Smooth muscle cell (in vitro differentiated cells): ENCODE measurements around the gene CAMTA1. TPM values are rescaled to one million over a fixed set of nuclear protein-coding genes. Genes with fewer than 3 reads are reported as not detected.

ENCODE experiments used
- DNase-seq: peaks from one replicate; lab custom pipeline; 2025; ENCODE audit not compliant: unreplicated experiment; lab: John Stamatoyannopoulos, UW
- H2AFZ ChIP-seq: fragments of 200-600 bp; sonication (generic); 2 replicates; pipeline ENCODE4 v1.6.0; 2016; ENCODE audit warnings: antibody characterized with exemption, low read depth, mild to moderate bottlenecking
- H3F3A ChIP-seq: fragments of 200-600 bp; sonication (generic); 2 replicates; pipeline ENCODE4 v1.6.0; 2017; ENCODE audit warnings: antibody characterized with exemption, low read depth
- H3K27ac ChIP-seq: fragments of 200-600 bp; sonication (generic); 2 replicates; pipeline ENCODE4 v1.5.1; 2016; ENCODE audit warnings: low read depth, mild to moderate bottlenecking
- H3K27me3 ChIP-seq: fragments of 200-600 bp; sonication (generic); 2 replicates; pipeline ENCODE4 v1.6.1; 2016; ENCODE audit warnings: low read depth, mild to moderate bottlenecking
- H3K36me3 ChIP-seq: fragments of 200-600 bp; sonication (generic); 2 replicates; pipeline ENCODE4 v1.5.1; 2016; ENCODE audit warnings: low read depth
- H3K4me1 ChIP-seq: fragments of 200-600 bp; sonication (generic); 2 replicates; pipeline ENCODE4 v1.5.1; 2016; ENCODE audit warnings: low read depth
- H3K4me2 ChIP-seq: fragments of 200-600 bp; sonication (generic); 2 replicates; pipeline ENCODE4 v1.6.0; 2016; ENCODE audit warnings: mild to moderate bottlenecking
- H3K4me3 ChIP-seq: fragments of 200-600 bp; sonication (generic); 2 replicates; pipeline ENCODE4 v1.5.1; 2016; ENCODE audit warnings: mild to moderate bottlenecking
- H3K79me2 ChIP-seq: fragments of 200-600 bp; sonication (generic); 2 replicates; pipeline ENCODE4 v1.6.0; 2016; ENCODE audit warnings: low read depth, mild to moderate bottlenecking
- H3K9ac ChIP-seq: fragments of 200-600 bp; sonication (generic); 2 replicates; pipeline ENCODE4 v1.6.0; 2016; ENCODE audit warnings: low read depth
- H3K9me3 ChIP-seq: fragments of 200-600 bp; sonication (generic); replicated peaks from 2 replicates; pipeline ENCODE4 v1.5.1; 2016; ENCODE audit warnings: low read depth
- H4K20me1 ChIP-seq: fragments of 200-600 bp; sonication (generic); 2 replicates; pipeline ENCODE4 v1.6.0; 2016; ENCODE audit warnings: low read depth
- CTCF ChIP-seq: fragments of 200-600 bp; sonication (generic); IDR thresholded peaks from 2 replicates; pipeline ENCODE4 v1.5.1; 2017; ENCODE audit warnings: borderline replicate concordance, mild to moderate bottlenecking, antibody characterized with exemption; ENCODE audit not compliant: insufficient read depth, poor library complexity, severe bottlenecking
- WGBS: methylation state at CpG from one replicate; pipeline ENCODE4 v1.1.7; 2016; ENCODE audit warnings: low lambda C conversion rate; 5-methylcytosine and 5-hydroxymethylcytosine counted together
- polyA plus RNA-seq: library from polyadenylated mRNA; unstranded; fragments of >200 nt; fragmentation: Nextera tagmentation; extraction: Ambion mirVana; gene quantifications from 2 replicates; pipeline ENCODE4 v1.2.1, GENCODE V29; 2016
- total RNA-seq: library from RNA; depleted of rRNA; stranded (reverse); fragments of >200 nt; gene quantifications from 2 replicates; pipeline ENCODE4 v1.2.3, GENCODE V29; 2014

Gene CAMTA1
- total and polyA plus RNA-seq, 2 experiments from 2014 or later = 139 to 145 TPM

GRCh38 chr1:6820899-6821298 lies 35.6 kb downstream of the CAMTA1 start:
- H3K4me2 ChIP-seq = no peak overlapping the region
- H3K36me3 ChIP-seq = no peaks in the 10 kb centered on the region
- no peak for TF ChIP-seq CTCF
- no peaks in the 10 kb centered on the region for H3F3A ChIP-seq
- H4K20me1 ChIP-seq = peaks cover 87% of the 10 kb centered on the region
- no peak overlapping the region for H3K27ac ChIP-seq
- H3K4me3 ChIP-seq = no peak overlapping the region
- H3K27me3 ChIP-seq = no peaks in the 10 kb centered on the region
- H3K4me1 ChIP-seq = no peaks in the 10 kb centered on the region
- no peaks in the 10 kb centered on the region for H3K9me3 ChIP-seq
- no peak overlapping the region for H3K9ac ChIP-seq
- no peak for DNase-seq
- peaks cover 56% of the 10 kb centered on the region for H3K79me2 ChIP-seq
- 96% methylated on average over 2 of the region's 2 CpGs for WGBS
- H2AFZ ChIP-seq = no peak overlapping the region

GRCh38 chr1:6822530-6823359 lies 37.5 kb downstream of the CAMTA1 start:
- no peak for TF ChIP-seq CTCF
- 74% methylated on average over 10 of the region's 10 CpGs for WGBS
- Histone ChIP-seq H3K9me3 (no peaks in the 10 kb centered on the region), H4K20me1 (peaks cover 83% of the 10 kb centered on the region), H3K9ac (no peak overlapping the region), H3K4me2 (no peak overlapping the region), H3F3A (no peaks in the 10 kb centered on the region), H3K4me1 (no peaks in the 10 kb centered on the region), H2AFZ (no peak overlapping the region), H3K36me3 (no peaks in the 10 kb centered on the region), H3K4me3 (peak overlapping the region; percentile 30), H3K27me3 (no peaks in the 10 kb centered on the region), H3K27ac (no peak overlapping the region), H3K79me2 (peaks cover 50% of the 10 kb centered on the region)
- DNase-seq = no peak

- Histone ChIP-seq H3K4me3 (peak overlapping the region; percentile 30), H2AFZ (no peak overlapping the region), H3K9ac (no peak overlapping the region), H4K20me1 (peaks cover 79% of the 10 kb centered on the region), H3K9me3 (no peaks in the 10 kb centered on the region), H3K4me2 (no peak overlapping the region), H3F3A (no peaks in the 10 kb centered on the region), H3K27ac (no peak overlapping the region), H3K4me1 (no peaks in the 10 kb centered on the region), H3K36me3 (no peaks in the 10 kb centered on the region), H3K79me2 (peaks cover 39% of the 10 kb centered on the region), H3K27me3 (no peaks in the 10 kb centered on the region)
- TF ChIP-seq CTCF = no peak
- no peak for DNase-seq
Observed at GRCh38 chr1:6823793-6824192, 38.5 kb downstream of the CAMTA1 start.

GRCh38 chr1:6824665-6825368 lies 39.6 kb downstream of the CAMTA1 start:
- no peak for DNase-seq
- Histone ChIP-seq H3K9ac (no peak overlapping the region), H2AFZ (no peak overlapping the region), H3K9me3 (no peaks in the 10 kb centered on the region), H3F3A (no peaks in the 10 kb centered on the region), H3K4me1 (no peaks in the 10 kb centered on the region), H3K79me2 (peaks cover 32% of the 10 kb centered on the region), H3K4me2 (no peak overlapping the region), H4K20me1 (peaks cover 78% of the 10 kb centered on the region), H3K4me3 (no peak overlapping the region), H3K27ac (no peak overlapping the region), H3K36me3 (no peaks in the 10 kb centered on the region), H3K27me3 (no peaks in the 10 kb centered on the region)
- 91% methylated on average over 6 of the region's 6 CpGs for WGBS
- no peak for TF ChIP-seq CTCF
